Stimulated activated memory B cell treated with anti-CD40 and anti-IgM and Interleukin-4, amounts not matched to agents 10 μg/mL and 1 μg/mL and 100 μg/mL, for 72 hours (primary cell): ENCODE measurements around the gene FLT4.
A peak's percentile ranks its signal among the peaks of the same experiment; 100 is the strongest.
"Not testable (repeated sequence)": the region's sequence is repeated elsewhere in the genome, so short reads cannot be mapped to it uniquely, and the experiment has no call there.

Source experiments
- ATAC-seq: fragments of 150-1000 bp; cut with Tn5 transposase; 2 replicates; pipeline ENCODE4 v1.10.0; 2021
- H3K27ac Mint-ChIP-seq: one replicate; pipeline ENCODE4 v1.8.0; 2022; ENCODE audit warnings: mild to moderate bottlenecking, mixed read lengths
- H3K27me3 Mint-ChIP-seq: one replicate; pipeline ENCODE4 v1.8.0; 2022; ENCODE audit warnings: mixed read lengths
- H3K36me3 Mint-ChIP-seq: one replicate; pipeline ENCODE4 v1.8.0; 2022; ENCODE audit warnings: mixed read lengths
- H3K4me1 Mint-ChIP-seq: one replicate; pipeline ENCODE4 v1.8.0; 2022; ENCODE audit warnings: mixed read lengths
- H3K4me3 Mint-ChIP-seq: one replicate; pipeline ENCODE4 v1.8.0; 2022; ENCODE audit warnings: mild to moderate bottlenecking, moderate library complexity, mixed read lengths
- H3K9me3 Mint-ChIP-seq: one replicate; pipeline ENCODE4 v1.8.0; 2022; ENCODE audit warnings: mixed read lengths

FLT4 gene

DNA sequence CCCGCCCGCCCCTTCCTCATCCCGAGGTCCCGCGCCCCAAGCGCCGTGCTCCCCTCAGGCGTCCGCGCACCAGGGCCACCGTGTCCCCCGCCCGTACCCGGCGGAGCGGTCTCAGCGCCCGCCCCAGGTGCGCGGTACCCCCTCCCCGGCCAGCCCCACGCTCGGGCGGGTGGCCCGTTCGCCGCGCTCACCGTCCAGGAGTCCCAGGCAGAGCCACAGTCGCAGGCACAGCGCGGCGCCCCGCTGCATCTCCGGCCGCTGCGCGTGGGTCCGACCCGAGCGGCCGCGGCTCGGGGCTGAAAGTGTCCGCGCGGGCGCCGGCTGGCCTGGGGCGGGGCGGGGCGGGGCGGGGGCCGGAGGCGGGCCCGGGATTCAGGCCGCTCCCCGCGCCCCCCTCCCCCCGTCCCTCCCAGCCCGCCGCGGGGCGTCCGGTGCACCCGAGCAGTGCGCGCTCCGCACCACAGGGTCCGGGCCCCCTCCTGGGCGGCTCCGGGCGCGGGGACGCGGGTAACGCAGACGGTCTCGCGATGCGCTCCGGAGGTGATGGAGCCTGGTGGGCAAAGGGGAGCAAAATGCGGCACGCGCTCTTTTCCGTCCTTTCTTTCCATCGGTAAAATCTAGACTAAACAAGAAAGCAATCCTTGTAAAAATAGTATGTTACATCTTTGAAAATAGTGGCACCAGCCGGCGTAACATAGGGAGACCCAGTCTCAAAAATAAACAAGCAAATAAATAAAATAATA, at the start of gene FLT4:
Gene FLT4, minus strand, starts transcription at position 304 of the 743 bp plus-strand sequence. Its CDS starts 55 bp downstream, at position 249.
- no peak within 1 kb of the TSS for H3K27ac Mint-ChIP-seq
- peaks cover 74% of the 10 kb centered on the region for H3K27me3 Mint-ChIP-seq
- no peaks in the 10 kb centered on the region for H3K36me3 Mint-ChIP-seq
- no peak for ATAC-seq
- peak within 1 kb of the TSS; percentile 59 for H3K4me3 Mint-ChIP-seq
- peaks cover 10% of the 10 kb centered on the region for H3K4me1 Mint-ChIP-seq
- H3K9me3 Mint-ChIP-seq: no peaks in the 10 kb centered on the region

DNA sequence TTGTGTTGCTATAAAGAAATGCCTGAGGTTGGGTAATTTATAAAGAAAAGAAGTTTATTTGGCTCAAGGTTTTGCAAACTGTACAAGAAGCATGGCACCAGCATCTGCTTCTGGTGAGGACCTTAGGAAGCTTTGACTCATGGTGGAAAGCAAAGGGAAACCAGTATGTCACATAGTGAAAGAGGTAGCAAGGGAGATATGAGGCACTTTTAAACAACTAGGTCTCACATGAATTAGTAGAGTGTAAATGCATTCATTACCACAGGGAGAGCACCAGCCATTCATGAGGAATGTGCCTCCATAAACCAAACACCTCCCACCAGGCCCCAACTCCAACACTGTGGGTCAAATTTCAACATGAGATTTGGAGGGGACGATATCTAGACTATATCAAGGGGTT, 49.6 kb upstream of the FLT4 start:
- Mint-ChIP-seq H3K4me3 (no peak overlapping the region), H3K9me3 (peaks cover 14% of the 10 kb centered on the region), H3K4me1 (no peaks in the 10 kb centered on the region), H3K27ac (no peak overlapping the region), H3K36me3 (no peaks in the 10 kb centered on the region), H3K27me3 (peaks cover 44% of the 10 kb centered on the region)
- no peak for ATAC-seq

DNA sequence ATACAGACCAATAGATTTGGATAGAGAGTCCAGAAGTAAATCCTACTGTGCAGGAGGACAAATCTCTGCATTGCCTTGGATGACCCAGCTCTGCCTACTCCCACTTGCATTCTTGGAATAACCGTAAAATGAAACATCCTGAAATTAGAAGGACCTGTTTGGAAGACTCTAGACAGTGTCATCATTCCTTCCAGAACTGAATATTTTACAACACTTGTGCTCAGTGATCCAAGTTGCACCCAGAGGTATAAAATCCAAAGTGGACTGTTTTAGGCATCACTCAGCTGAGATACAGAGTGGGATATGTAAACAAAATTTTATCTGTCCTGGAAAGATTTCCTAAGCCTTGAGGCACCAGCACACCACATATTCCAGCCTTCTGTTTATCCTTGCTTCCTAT, 46.7 kb upstream of the FLT4 start:
- Mint-ChIP-seq H3K9me3 (peaks cover 8% of the 10 kb centered on the region), H3K36me3 (no peaks in the 10 kb centered on the region), H3K4me3 (no peak overlapping the region), H3K27ac (no peak overlapping the region), H3K4me1 (no peaks in the 10 kb centered on the region), H3K27me3 (peaks cover 64% of the 10 kb centered on the region)
- no peak for ATAC-seq

- H3K36me3 Mint-ChIP-seq: no peaks in the 10 kb centered on the region
- H3K9me3 Mint-ChIP-seq: no peaks in the 10 kb centered on the region
- no peak for ATAC-seq
- H3K27me3 Mint-ChIP-seq: peaks cover 53% of the 10 kb centered on the region
- H3K4me3 Mint-ChIP-seq: no peak overlapping the region
- H3K4me1 Mint-ChIP-seq: no peaks in the 10 kb centered on the region
- no peak overlapping the region for H3K27ac Mint-ChIP-seq
Observed at GRCh38 chr5:180692429-180692828, 43.0 kb upstream of the FLT4 start.

GRCh38 chr5:180691046-180691445, 41.6 kb upstream of the FLT4 start:
- Mint-ChIP-seq H3K36me3 (no peaks in the 10 kb centered on the region), H3K27me3 (peaks cover 50% of the 10 kb centered on the region), H3K27ac (no peak overlapping the region), H3K4me1 (no peaks in the 10 kb centered on the region), H3K9me3 (no peaks in the 10 kb centered on the region), H3K4me3 (no peak overlapping the region)
- no peak for ATAC-seq

GRCh38 chr5:180690562-180690961, 41.2 kb upstream of the FLT4 start:
- H3K9me3 Mint-ChIP-seq: no peaks in the 10 kb centered on the region
- ATAC-seq: no peak
- peaks cover 50% of the 10 kb centered on the region for H3K27me3 Mint-ChIP-seq
- no peak overlapping the region for H3K27ac Mint-ChIP-seq
- no peaks in the 10 kb centered on the region for H3K4me1 Mint-ChIP-seq
- no peaks in the 10 kb centered on the region for H3K36me3 Mint-ChIP-seq
- H3K4me3 Mint-ChIP-seq: no peak overlapping the region

DNA sequence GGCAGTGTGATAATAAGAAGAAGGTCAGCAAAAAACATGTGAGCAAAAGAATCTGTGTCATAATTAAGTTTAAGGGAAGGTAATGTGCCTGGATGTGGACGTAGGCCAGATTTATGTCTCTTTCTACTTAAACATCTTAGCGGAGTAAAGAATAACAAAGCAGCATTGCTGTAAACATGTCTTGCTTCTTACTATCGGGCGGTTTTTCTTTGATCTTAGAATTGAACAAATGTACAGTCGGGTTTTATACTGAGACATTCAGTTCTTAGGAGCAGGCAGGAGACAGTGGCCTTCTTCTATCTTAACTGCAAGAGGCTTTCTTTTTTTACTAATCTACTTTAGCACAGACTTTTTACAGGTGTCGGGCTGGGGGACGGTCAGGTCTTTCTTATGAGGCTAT, 40.4 kb upstream of the FLT4 start:
- Mint-ChIP-seq H3K4me1 (no peaks in the 10 kb centered on the region), H3K4me3 (no peak overlapping the region), H3K27me3 (peaks cover 56% of the 10 kb centered on the region), H3K36me3 (no peaks in the 10 kb centered on the region), H3K9me3 (no peaks in the 10 kb centered on the region), H3K27ac (no peak overlapping the region)
- ATAC-seq: no peak

DNA sequence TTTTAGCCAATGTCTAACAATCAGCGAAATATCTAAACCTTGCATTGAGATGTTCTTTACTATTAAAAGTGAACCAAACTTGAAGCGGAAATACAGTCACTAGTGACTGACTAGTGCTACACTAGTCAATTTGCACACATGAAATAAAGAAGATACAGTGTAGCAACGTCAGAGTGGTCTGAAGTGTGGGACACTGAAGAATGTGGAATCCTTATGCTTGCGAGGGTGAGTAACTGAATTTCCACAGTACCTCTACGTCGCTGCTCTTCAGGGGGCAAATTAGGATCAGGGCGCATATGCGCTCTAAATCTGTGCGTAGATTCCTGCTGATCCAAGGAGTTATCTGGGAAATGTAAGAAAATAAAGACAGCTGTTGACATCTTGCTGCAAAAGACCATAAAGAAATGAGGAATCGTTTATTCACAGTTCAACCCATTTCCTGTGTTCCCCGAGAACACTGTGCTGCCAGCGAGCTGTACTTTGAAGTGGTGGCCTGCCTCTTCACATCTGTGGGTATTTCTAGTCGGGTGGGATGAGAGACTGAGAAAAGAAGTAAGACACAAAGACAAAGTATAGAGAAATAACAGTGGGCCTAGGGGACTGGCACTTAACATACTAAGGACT, 39.8 kb upstream of the FLT4 start:
- H3K27me3 Mint-ChIP-seq: peaks cover 62% of the 10 kb centered on the region
- ATAC-seq: no peak
- no peaks in the 10 kb centered on the region for H3K9me3 Mint-ChIP-seq
- no peaks in the 10 kb centered on the region for H3K4me1 Mint-ChIP-seq
- H3K4me3 Mint-ChIP-seq: no peak overlapping the region
- no peaks in the 10 kb centered on the region for H3K36me3 Mint-ChIP-seq
- H3K27ac Mint-ChIP-seq: no peak overlapping the region

GRCh38 chr5:180688330-180689070, 39.1 kb upstream of the FLT4 start:
- Mint-ChIP-seq H3K4me1 (no peaks in the 10 kb centered on the region), H3K4me3 (no peak overlapping the region)

GRCh38 chr5:180686799-180687198, 37.4 kb upstream of the FLT4 start:
- H3K4me3 Mint-ChIP-seq, H3K9me3 Mint-ChIP-seq, H3K27ac Mint-ChIP-seq, H3K4me1 Mint-ChIP-seq, ATAC-seq, H3K36me3 Mint-ChIP-seq: not testable (repeated sequence)
- peaks cover 69% of the 10 kb centered on the region for H3K27me3 Mint-ChIP-seq

More at GRCh38 chr5:180688330-180689070, 39.1 kb upstream of the FLT4 start:
- H3K36me3 Mint-ChIP-seq: no peaks in the 10 kb centered on the region
- no peak overlapping the region for H3K27ac Mint-ChIP-seq
- ATAC-seq: no peak
- H3K27me3 Mint-ChIP-seq: peaks cover 68% of the 10 kb centered on the region
- no peaks in the 10 kb centered on the region for H3K9me3 Mint-ChIP-seq

- Mint-ChIP-seq H3K9me3 (no peaks in the 10 kb centered on the region), H3K36me3 (no peaks in the 10 kb centered on the region), H3K27ac (no peak overlapping the region), H3K4me1 (no peaks in the 10 kb centered on the region), H3K27me3 (peaks cover 68% of the 10 kb centered on the region), H3K4me3 (no peak overlapping the region)
- no peak for ATAC-seq
Observed at GRCh38 chr5:180684623-180685161, 35.3 kb upstream of the FLT4 start.

GRCh38 chr5:180683220-180683922, 34.0 kb upstream of the FLT4 start:
- Mint-ChIP-seq H3K4me1 (no peaks in the 10 kb centered on the region), H3K4me3 (no peak overlapping the region), H3K9me3 (no peaks in the 10 kb centered on the region), H3K27ac (no peak overlapping the region), H3K36me3 (no peaks in the 10 kb centered on the region), H3K27me3 (peaks cover 64% of the 10 kb centered on the region)
- ATAC-seq: no peak

GRCh38 chr5:180682560-180682959, 33.2 kb upstream of the FLT4 start:
- Mint-ChIP-seq H3K9me3 (no peaks in the 10 kb centered on the region), H3K27me3 (peaks cover 64% of the 10 kb centered on the region), H3K36me3 (no peaks in the 10 kb centered on the region), H3K4me1 (no peaks in the 10 kb centered on the region), H3K4me3 (no peak overlapping the region), H3K27ac (no peak overlapping the region)
- no peak for ATAC-seq

GRCh38 chr5:180682008-180682407, 32.6 kb upstream of the FLT4 start:
- H3K9me3 Mint-ChIP-seq, ATAC-seq, H3K36me3 Mint-ChIP-seq, H3K4me3 Mint-ChIP-seq, H3K27ac Mint-ChIP-seq, H3K4me1 Mint-ChIP-seq: not testable (repeated sequence)
- H3K27me3 Mint-ChIP-seq: peaks cover 64% of the 10 kb centered on the region

DNA sequence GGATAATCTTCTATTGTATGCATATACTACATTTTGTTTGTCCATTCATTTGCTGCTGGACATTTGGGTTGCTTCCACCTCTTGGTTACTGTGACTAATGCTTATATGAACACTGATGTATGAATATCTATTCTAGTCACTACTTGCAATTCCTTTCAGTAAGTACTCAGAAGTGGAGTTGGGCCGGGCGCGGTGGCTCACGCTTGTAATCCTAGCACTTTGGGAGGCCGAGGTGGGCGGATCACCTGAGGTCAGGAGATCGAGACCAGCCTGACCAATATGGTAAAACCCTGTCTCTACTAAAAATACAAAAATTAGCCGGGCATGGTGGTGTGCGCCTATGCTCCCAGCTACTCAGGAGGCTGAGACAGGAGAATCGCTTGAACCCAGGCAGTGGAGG, 28.9 kb upstream of the FLT4 start:
- not testable (repeated sequence) for ATAC-seq

More for the DNA sequence above, 28.9 kb upstream of the FLT4 start:
- not testable (repeated sequence) for H3K27ac Mint-ChIP-seq, H3K9me3 Mint-ChIP-seq, H3K4me1 Mint-ChIP-seq, H3K36me3 Mint-ChIP-seq, H3K4me3 Mint-ChIP-seq
- H3K27me3 Mint-ChIP-seq: peaks cover 59% of the 10 kb centered on the region
